IMR-90 (cell line): ENCODE results near the gene TAF3. TPM values are rescaled to one million over a fixed set of nuclear protein-coding genes. Genes with fewer than 3 reads are reported as not detected.

Experiments
- ATAC-seq: fragments of 200-7000 bp; cut with Tn5 transposase; 2 replicates; pipeline ENCODE4 v1.9.1; 2020; ENCODE audit warnings: low read depth, mild to moderate bottlenecking, moderate library complexity
- BruUV-seq: library from RNA; stranded (reverse); fragments of 400-500 nt; replicated peaks from 2 replicates; lab custom pipeline; 2021; lab: Mats Ljungman, UMichigan
- CTCF ChIA-PET: fragments of 300-600 bp; formaldehyde crosslinking; extraction: SDS; loops from one replicate; lab custom pipeline; 2021; ENCODE audit warnings: antibody characterized with exemption; lab: Yijun Ruan, JAX
- POLR2A ChIA-PET: fragments of 300-600 bp; sonication (Branson Sonifier 250); formaldehyde crosslinking; loops from one replicate; lab custom pipeline; 2022; ENCODE audit warnings: antibody characterized with exemption; ENCODE audit not compliant: unreplicated experiment; lab: Charles Lee
- DNase-seq: peaks from one replicate; pipeline ENCODE4 v3.0.0; 2013
- H2AFZ ChIP-seq: replicated peaks from 2 replicates; pipeline ENCODE3; 2013; ENCODE audit warnings: low read length, mild to moderate bottlenecking; ENCODE audit not compliant: poor library complexity
- H2AK5ac ChIP-seq: 2 replicates; pipeline ENCODE4 v1.6.1; 2013; ENCODE audit warnings: low read depth, low read length, inconsistent platforms
- H2AK9ac ChIP-seq: replicated peaks from 2 replicates; pipeline ENCODE3; 2013; ENCODE audit warnings: mild to moderate bottlenecking, low read depth, low read length, moderate library complexity; ENCODE audit not compliant: poor library complexity
- H2BK120ac ChIP-seq: 2 replicates; pipeline ENCODE4 v1.6.1; 2013; ENCODE audit warnings: low read depth, low read length, inconsistent platforms
- H2BK15ac ChIP-seq: 3 replicates; pipeline ENCODE4 v1.6.1; 2013; ENCODE audit warnings: low read depth, low read length, inconsistent platforms
- H2BK20ac ChIP-seq: 2 replicates; pipeline ENCODE4 v1.6.1; 2013; ENCODE audit warnings: low read depth, mild to moderate bottlenecking, inconsistent platforms, low read length, moderate library complexity
- H2BK5ac ChIP-seq: 2 replicates; pipeline ENCODE4 v1.6.1; 2013; ENCODE audit warnings: mild to moderate bottlenecking, low read depth, low read length, inconsistent platforms; ENCODE audit not compliant: poor library complexity, severe bottlenecking
- H3K14ac ChIP-seq: replicated peaks from 2 replicates; pipeline ENCODE4 v1.6.1; 2013; ENCODE audit warnings: low read depth, low read length, inconsistent platforms
- H3K18ac ChIP-seq: 2 replicates; pipeline ENCODE4 v1.6.1; 2013; ENCODE audit warnings: low read depth, low read length, control low read depth
- H3K23ac ChIP-seq: 2 replicates; pipeline ENCODE4 v1.6.1; 2013; ENCODE audit warnings: low read depth, low read length, inconsistent platforms
- H3K27ac ChIP-seq: 2 replicates; pipeline ENCODE4 v1.5.1; 2013; ENCODE audit warnings: mild to moderate bottlenecking, control low read depth, low read length; ENCODE audit not compliant: insufficient read depth
- H3K27me3 ChIP-seq: 2 replicates; pipeline ENCODE4 v1.6.1; 2013; ENCODE audit warnings: low read length; ENCODE audit not compliant: control insufficient read depth, insufficient read depth
- H3K36me3 ChIP-seq: 2 replicates; pipeline ENCODE4 v1.6.1; 2013; ENCODE audit warnings: low read length, mixed read lengths; ENCODE audit not compliant: control insufficient read depth, insufficient read depth
- H3K4ac ChIP-seq: 2 replicates; pipeline ENCODE4 v1.6.1; 2013; ENCODE audit warnings: low read depth, low read length, inconsistent platforms
- H3K4me1 ChIP-seq: 2 replicates; pipeline ENCODE4 v1.6.1; 2013; ENCODE audit warnings: low read length, mixed read lengths; ENCODE audit not compliant: control insufficient read depth, insufficient read depth
- H3K4me2 ChIP-seq: 2 replicates; pipeline ENCODE4 v1.6.1; 2013; ENCODE audit warnings: low read depth, mild to moderate bottlenecking, control low read depth, low read length, moderate library complexity
- H3K4me3 ChIP-seq: 2 replicates; pipeline ENCODE4 v1.5.1; 2013; ENCODE audit warnings: low read depth, mild to moderate bottlenecking, control low read depth, low read length, moderate library complexity; ENCODE audit not compliant: insufficient read depth
- H3K56ac ChIP-seq: 2 replicates; pipeline ENCODE4 v1.6.1; 2013; ENCODE audit warnings: low read length, inconsistent platforms; ENCODE audit not compliant: insufficient read depth; ENCODE audit errors: extremely low read depth
- H3K79me1 ChIP-seq, 2 experiments: 2 replicates each; pipeline ENCODE4 v1.6.1; 2013; ENCODE audit warnings: low read length in 2 of 2, inconsistent platforms in 1 of 2, low read depth in 1 of 2
- H3K9ac ChIP-seq: 2 replicates; pipeline ENCODE4 v1.6.1; 2013; ENCODE audit warnings: low read depth, low read length, control low read depth
- H3K9me1 ChIP-seq: 2 replicates; pipeline ENCODE4 v1.6.1; 2013; ENCODE audit warnings: low read length, inconsistent platforms; ENCODE audit not compliant: insufficient read depth
- H3K9me3 ChIP-seq: 2 replicates; pipeline ENCODE4 v1.6.1; 2013; ENCODE audit warnings: low read length; ENCODE audit not compliant: control insufficient read depth, insufficient read depth
- H4K20me1 ChIP-seq: 2 replicates; pipeline ENCODE4 v1.6.1; 2013; ENCODE audit warnings: low read length, inconsistent platforms; ENCODE audit not compliant: insufficient read depth
- H4K5ac ChIP-seq: 2 replicates; pipeline ENCODE4 v1.6.1; 2013; ENCODE audit warnings: mild to moderate bottlenecking, low read depth, low read length, control low read depth
- H4K8ac ChIP-seq, 2 experiments: 2 replicates each; pipeline ENCODE4 v1.6.1; 2013; ENCODE audit warnings: low read depth in 2 of 2, low read length in 2 of 2, control low read depth in 1 of 2, inconsistent platforms in 1 of 2
- H4K91ac ChIP-seq: 2 replicates; pipeline ENCODE4 v1.6.1; 2013; ENCODE audit warnings: low read depth, low read length, inconsistent platforms; ENCODE audit not compliant: insufficient read depth
- BHLHE40 ChIP-seq: fragments of 150-350 bp; IDR thresholded peaks from 2 replicates; pipeline ENCODE4 v1.6.1; 2016; ENCODE audit warnings: mild to moderate bottlenecking, low read depth, low read length
- CEBPB ChIP-seq: IDR thresholded peaks from 2 replicates; pipeline ENCODE4 v1.6.1; 2012; ENCODE audit warnings: low read depth, low read length, improper control_type of control experiment
- CHD1 ChIP-seq: IDR thresholded peaks from 2 replicates; pipeline ENCODE4 v1.6.1; 2012; ENCODE audit warnings: low read depth, low read length, improper control_type of control experiment
- FOS ChIP-seq: fragments of 150-350 bp; IDR thresholded peaks from 2 replicates; pipeline ENCODE4 v1.6.1; 2016; ENCODE audit warnings: low read depth, low read length
- MAFK ChIP-seq: IDR thresholded peaks from 2 replicates; pipeline ENCODE4 v1.6.1; 2012; ENCODE audit warnings: low read depth, low read length, improper control_type of control experiment
- MAZ ChIP-seq: IDR thresholded peaks from 2 replicates; pipeline ENCODE4 v1.6.1; 2012; ENCODE audit warnings: low read depth, mild to moderate bottlenecking, low read length, improper control_type of control experiment, moderate library complexity, borderline replicate concordance
- MXI1 ChIP-seq: IDR thresholded peaks from 2 replicates; pipeline ENCODE4 v1.6.1; 2012; ENCODE audit warnings: low read depth, mild to moderate bottlenecking, low read length, moderate library complexity, borderline replicate concordance
- NFE2L2 ChIP-seq: fragments of 150-350 bp; IDR thresholded peaks from 2 replicates; pipeline ENCODE4 v1.6.1; 2016; ENCODE audit warnings: low read depth, mild to moderate bottlenecking, low read length
- POLR2A ChIP-seq: IDR thresholded peaks from 2 replicates; pipeline ENCODE4 v1.6.1; 2012; ENCODE audit warnings: mild to moderate bottlenecking, low read depth, low read length
- RAD21 ChIP-seq: IDR thresholded peaks from 2 replicates; pipeline ENCODE4 v1.6.1; 2012; ENCODE audit warnings: low read length, improper control_type of control experiment
- RCOR1 ChIP-seq: IDR thresholded peaks from 2 replicates; pipeline ENCODE4 v1.6.1; 2012; ENCODE audit warnings: mild to moderate bottlenecking, low read length, improper control_type of control experiment; ENCODE audit not compliant: insufficient replicate concordance
- RFX5 ChIP-seq: IDR thresholded peaks from 2 replicates; pipeline ENCODE4 v1.8.0; 2012; ENCODE audit warnings: low read depth, mild to moderate bottlenecking, low read length, moderate library complexity
- SMC3 ChIP-seq: fragments of 150-350 bp; IDR thresholded peaks from 2 replicates; pipeline ENCODE4 v1.6.1; 2016; ENCODE audit warnings: low read depth, mild to moderate bottlenecking, antibody characterized with exemption, low read length, moderate library complexity
- WGBS, 2 experiments: methylation state at CpG; one replicate each; pipeline versions ENCODE4 v1.1.5 to v1.1.7; 2013; ENCODE audit warnings: missing lambda C conversion rate in 2 of 2; ENCODE audit not compliant: insufficient read length in 1 of 2; ENCODE audit errors: extremely low coverage in 2 of 2; 5-methylcytosine and 5-hydroxymethylcytosine counted together
- dilution Hi-C: fragments of 300-500 bp; cut with HindIII; formaldehyde crosslinking; loops from one replicate; pipeline ENCODE4 v1.14.3; 2018; ENCODE audit warnings: low sequenced_read_pairs; ENCODE audit not compliant: unreplicated experiment
- in situ Hi-C: fragments of 300-500 bp; cut with MboI; formaldehyde crosslinking; loops from 3 replicates; pipeline ENCODE4 v1.14.3; 2019; ENCODE audit warnings: low sequenced_read_pairs, inconsistent platforms, mixed read lengths
- intact Hi-C: fragments of 100-400 bp; cut with micrococcal nuclease; formaldehyde crosslinking; loops from 2 replicates; pipeline ENCODE4 v1.10.0; 2022
- polyA plus RNA-seq, 3 experiments: library from polyadenylated mRNA; depleted of rRNA; stranded (reverse); fragments of >200 nt; gene quantifications; 2 replicates each; pipeline ENCODE4 v1.2.3, GENCODE V29; 2012; ENCODE audit warnings: low replicate concordance in 1 of 3
- total RNA-seq: library from RNA; depleted of rRNA; stranded (reverse); fragments of >200 nt; gene quantifications from 2 replicates; pipeline ENCODE4 v1.2.3, GENCODE V29; 2012
- TF ChIP-seq, protein P1 (sequence below): fragments of 150-350 bp; IDR thresholded peaks from 2 replicates; pipeline ENCODE4 v1.6.1; 2017; ENCODE audit warnings: mild to moderate bottlenecking, antibody characterized with exemption, low read length, low read depth
- TF ChIP-seq, protein P2 (sequence below): conservative IDR thresholded peaks from 2 replicates; pipeline ENCODE4 v1.5.1; 2012; ENCODE audit warnings: mild to moderate bottlenecking, low read depth, low read length, improper control_type of control experiment
- TF ChIP-seq, protein P3 (sequence below): fragments of 150-350 bp; IDR thresholded peaks from 2 replicates; pipeline ENCODE4 v1.6.1; 2016; ENCODE audit warnings: low read depth, mild to moderate bottlenecking, low read length, moderate library complexity, borderline replicate concordance

TAF3 gene
- total and polyA plus RNA-seq, 2 of the 4 experiments (the other 2 are of a cell fraction): 1.4 to 2.3 TPM

DNA sequence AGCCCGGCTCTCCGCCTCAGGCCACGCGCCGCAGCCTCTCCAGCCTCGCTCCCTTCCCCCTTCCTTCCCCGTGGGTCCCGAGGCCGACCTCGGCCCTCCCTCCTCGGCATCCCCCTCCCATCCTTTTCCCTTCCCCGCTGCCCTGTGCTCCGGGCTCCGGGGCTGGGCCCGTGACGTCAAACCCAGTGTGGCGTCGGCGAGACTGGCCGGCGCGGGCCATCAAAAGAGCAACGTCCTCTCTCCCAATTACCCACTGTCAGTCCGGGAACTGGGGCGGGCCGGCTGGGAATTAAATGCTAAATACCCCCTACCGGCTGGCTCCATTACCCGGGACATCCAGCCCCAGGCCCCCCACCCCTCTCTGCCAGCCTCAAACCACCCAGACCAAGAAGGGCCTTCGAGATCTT lies 233.5 kb downstream of the TAF3 start:
- Histone ChIP-seq H3K79me1 (no peaks in the 10 kb centered on the region), H3K14ac (no peak overlapping the region), H3K23ac (no peak overlapping the region), H2BK120ac (no peak overlapping the region), H3K9me3 (peaks cover 4% of the 10 kb centered on the region; the same call in 1 of the 2 replicates), H3K9me1 (no peaks in the 10 kb centered on the region), H3K36me3 (no peaks in the 10 kb centered on the region), H2AFZ (no peak overlapping the region), H4K20me1 (no peaks in the 10 kb centered on the region), H3K4me3 (no peak overlapping the region), H3K4me1 (no peaks in the 10 kb centered on the region; the same call in 1 of the 2 replicates), H3K4ac (no peak overlapping the region), H2AK9ac (no peak overlapping the region), H4K5ac (no peak overlapping the region), H2AK5ac (no peak overlapping the region), H3K27ac (no peak overlapping the region), H2BK20ac (no peak overlapping the region), H4K91ac (no peak overlapping the region), H2BK15ac (no peak overlapping the region), H3K4me2 (no peak overlapping the region), H3K9ac (no peak overlapping the region), H2BK5ac (no peak overlapping the region), H3K27me3 (peaks cover 92% of the 10 kb centered on the region), H3K56ac (no peak overlapping the region), H3K18ac (no peak overlapping the region), H4K8ac (no peak overlapping the region)
- DNase-seq: no peak
- BruUV-seq: no TSS peak
- no peak for TF ChIP-seq FOS
- no peak for TF ChIP-seq MAZ
- no peak for TF ChIP-seq BHLHE40
- TF ChIP-seq CEBPB: no peak
- TF ChIP-seq MXI1: no peak
- TF ChIP-seq, protein P1, sequence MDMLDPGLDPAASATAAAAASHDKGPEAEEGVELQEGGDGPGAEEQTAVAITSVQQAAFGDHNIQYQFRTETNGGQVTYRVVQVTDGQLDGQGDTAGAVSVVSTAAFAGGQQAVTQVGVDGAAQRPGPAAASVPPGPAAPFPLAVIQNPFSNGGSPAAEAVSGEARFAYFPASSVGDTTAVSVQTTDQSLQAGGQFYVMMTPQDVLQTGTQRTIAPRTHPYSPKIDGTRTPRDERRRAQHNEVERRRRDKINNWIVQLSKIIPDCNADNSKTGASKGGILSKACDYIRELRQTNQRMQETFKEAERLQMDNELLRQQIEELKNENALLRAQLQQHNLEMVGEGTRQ: no peak
- no peak for TF ChIP-seq CHD1
- TF ChIP-seq SMC3: no peak
- TF ChIP-seq, protein P2, sequence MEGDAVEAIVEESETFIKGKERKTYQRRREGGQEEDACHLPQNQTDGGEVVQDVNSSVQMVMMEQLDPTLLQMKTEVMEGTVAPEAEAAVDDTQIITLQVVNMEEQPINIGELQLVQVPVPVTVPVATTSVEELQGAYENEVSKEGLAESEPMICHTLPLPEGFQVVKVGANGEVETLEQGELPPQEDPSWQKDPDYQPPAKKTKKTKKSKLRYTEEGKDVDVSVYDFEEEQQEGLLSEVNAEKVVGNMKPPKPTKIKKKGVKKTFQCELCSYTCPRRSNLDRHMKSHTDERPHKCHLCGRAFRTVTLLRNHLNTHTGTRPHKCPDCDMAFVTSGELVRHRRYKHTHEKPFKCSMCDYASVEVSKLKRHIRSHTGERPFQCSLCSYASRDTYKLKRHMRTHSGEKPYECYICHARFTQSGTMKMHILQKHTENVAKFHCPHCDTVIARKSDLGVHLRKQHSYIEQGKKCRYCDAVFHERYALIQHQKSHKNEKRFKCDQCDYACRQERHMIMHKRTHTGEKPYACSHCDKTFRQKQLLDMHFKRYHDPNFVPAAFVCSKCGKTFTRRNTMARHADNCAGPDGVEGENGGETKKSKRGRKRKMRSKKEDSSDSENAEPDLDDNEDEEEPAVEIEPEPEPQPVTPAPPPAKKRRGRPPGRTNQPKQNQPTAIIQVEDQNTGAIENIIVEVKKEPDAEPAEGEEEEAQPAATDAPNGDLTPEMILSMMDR: no peak
- TF ChIP-seq, protein P3, sequence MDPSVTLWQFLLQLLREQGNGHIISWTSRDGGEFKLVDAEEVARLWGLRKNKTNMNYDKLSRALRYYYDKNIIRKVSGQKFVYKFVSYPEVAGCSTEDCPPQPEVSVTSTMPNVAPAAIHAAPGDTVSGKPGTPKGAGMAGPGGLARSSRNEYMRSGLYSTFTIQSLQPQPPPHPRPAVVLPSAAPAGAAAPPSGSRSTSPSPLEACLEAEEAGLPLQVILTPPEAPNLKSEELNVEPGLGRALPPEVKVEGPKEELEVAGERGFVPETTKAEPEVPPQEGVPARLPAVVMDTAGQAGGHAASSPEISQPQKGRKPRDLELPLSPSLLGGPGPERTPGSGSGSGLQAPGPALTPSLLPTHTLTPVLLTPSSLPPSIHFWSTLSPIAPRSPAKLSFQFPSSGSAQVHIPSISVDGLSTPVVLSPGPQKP: no peak
- TF ChIP-seq RFX5: no peak
- no peak for TF ChIP-seq POLR2A
- no peak for TF ChIP-seq NFE2L2
- TF ChIP-seq RCOR1: no peak
- TF ChIP-seq MAFK: no peak
- no peak for TF ChIP-seq RAD21
- in situ Hi-C loops: no loop called here
- intact Hi-C loops: loop anchor here (2.0 to 5.0 kb wide), 3 partner anchors 165 to 1157 kb away; no protein-coding TSS in a partner anchor
- ATAC-seq: no peak
- ChIA-PET CTCF (no interaction called here), POLR2A (interaction anchor here (0.6 kb wide), 1 partner anchor 1150 kb away, joined by 4 read pairs; no protein-coding TSS in a partner anchor)
- dilution Hi-C loops: no loop called here
- WGBS, 2 experiments: 17% methylated on average over 1 of the region's 29 CpGs; no CpG with 5 or more reads in 1 of the 2 experiments
